ENCODE data around the gene UNCX.

GRCh38 chr7:1233333-1234048, 819 bp downstream of the UNCX start:
- TF ChIP-seq CTCF (IDR thresholded peaks at IDR 0.05), result no peak
- no peak for TF ChIP-seq POLR2A (IDR thresholded peaks at IDR 0.05)

Measured in testis (tissue), 2 donors.